ENCODE results near the gene TMPRSS13.

- TF ChIP-seq, protein P1, sequence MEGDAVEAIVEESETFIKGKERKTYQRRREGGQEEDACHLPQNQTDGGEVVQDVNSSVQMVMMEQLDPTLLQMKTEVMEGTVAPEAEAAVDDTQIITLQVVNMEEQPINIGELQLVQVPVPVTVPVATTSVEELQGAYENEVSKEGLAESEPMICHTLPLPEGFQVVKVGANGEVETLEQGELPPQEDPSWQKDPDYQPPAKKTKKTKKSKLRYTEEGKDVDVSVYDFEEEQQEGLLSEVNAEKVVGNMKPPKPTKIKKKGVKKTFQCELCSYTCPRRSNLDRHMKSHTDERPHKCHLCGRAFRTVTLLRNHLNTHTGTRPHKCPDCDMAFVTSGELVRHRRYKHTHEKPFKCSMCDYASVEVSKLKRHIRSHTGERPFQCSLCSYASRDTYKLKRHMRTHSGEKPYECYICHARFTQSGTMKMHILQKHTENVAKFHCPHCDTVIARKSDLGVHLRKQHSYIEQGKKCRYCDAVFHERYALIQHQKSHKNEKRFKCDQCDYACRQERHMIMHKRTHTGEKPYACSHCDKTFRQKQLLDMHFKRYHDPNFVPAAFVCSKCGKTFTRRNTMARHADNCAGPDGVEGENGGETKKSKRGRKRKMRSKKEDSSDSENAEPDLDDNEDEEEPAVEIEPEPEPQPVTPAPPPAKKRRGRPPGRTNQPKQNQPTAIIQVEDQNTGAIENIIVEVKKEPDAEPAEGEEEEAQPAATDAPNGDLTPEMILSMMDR (IDR thresholded peaks at IDR 0.05), result no peak
- TF ChIP-seq POLR2A (IDR thresholded peaks at IDR 0.05; ENCODE audit: low read depth) (no peak), POLR2AphosphoS5 (IDR thresholded peaks at IDR 0.05) (no peak)
Measured at GRCh38 chr11:117891362-117891761, 37.8 kb downstream of the TMPRSS13 start.
